MM.1S (cell line): ENCODE results near the gene CFAP61.

Experiments
- CTCF ChIP-seq: fragments of 300-600 bp; sonication (generic); IDR thresholded peaks from 2 replicates; pipeline ENCODE4 v1.5.1; 2016; ENCODE audit warnings: antibody characterized with exemption, low read length, mixed read lengths
- EZH2 ChIP-seq: fragments of 300-600 bp; sonication (generic); optimal IDR thresholded peaks from 2 replicates; pipeline ENCODE3; 2017; ENCODE audit warnings: low read depth, mild to moderate bottlenecking, antibody characterized with exemption, low read length, mixed read lengths

GRCh38 chr20:20184149-20184548, 131.8 kb downstream of the CFAP61 start:
- TF ChIP-seq CTCF (peak; percentile 74), EZH2 (no peak)
